Measurements from ENCODE around the gene SOX10.
"Not testable (repeated sequence)": the region's sequence is repeated elsewhere in the genome, so short reads cannot be mapped to it uniquely, and the experiment has no call there.

The SOX10 gene

DNA sequence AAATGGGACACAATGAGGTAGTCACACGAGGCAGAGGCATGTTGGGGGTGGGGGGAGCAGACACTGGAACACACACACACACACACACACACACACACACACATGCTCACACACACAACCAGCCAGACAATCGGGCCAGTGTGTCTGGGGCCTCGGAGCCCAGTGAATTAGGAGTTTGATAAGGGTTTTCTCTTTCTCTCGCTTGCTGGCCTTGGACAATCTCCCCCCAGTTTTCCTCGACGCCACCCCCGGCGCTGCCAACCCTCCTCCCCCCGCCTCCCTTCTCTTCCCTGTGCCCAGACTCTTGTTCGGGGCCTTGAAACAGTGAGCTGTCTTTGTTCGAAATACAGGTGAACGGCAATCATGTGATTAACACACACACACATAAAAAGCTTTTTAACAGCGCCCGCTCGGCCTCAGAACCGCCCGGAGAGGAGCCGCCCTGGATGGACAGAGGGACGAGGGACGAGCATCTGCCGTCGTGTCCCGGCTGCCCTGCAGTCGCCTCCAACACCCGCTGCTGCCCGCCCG is 1.5 kb upstream of the SOX10 start:
- DNase-seq = no peak

DNA sequence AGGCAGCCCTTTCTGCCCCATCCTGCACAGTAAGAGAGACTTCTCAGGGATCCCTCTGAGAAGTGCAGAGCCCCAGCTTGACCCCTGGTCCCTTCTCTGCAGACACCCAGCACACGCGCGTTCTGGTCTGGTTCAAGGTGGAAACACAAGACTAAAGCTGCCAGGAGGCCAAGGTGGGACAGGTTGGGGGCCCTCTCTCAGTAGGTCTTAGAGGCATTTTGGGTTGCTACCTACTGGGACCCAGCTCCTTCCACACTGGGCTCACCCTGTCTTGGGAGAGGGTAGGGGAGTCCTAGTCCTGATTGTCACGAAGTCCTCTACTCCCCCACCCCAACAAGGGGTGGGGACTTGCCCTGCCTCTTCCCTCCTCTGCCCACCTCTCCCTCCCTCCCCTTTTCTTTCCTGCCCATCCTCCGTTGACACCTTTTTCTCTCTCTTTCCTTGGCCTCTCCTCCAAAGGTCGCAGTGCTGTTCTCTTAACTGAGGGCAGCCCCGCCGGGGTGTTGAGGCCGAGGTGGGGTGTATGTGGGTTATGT is 763 bp upstream of the SOX10 start:
- no peak for DNase-seq

DNA sequence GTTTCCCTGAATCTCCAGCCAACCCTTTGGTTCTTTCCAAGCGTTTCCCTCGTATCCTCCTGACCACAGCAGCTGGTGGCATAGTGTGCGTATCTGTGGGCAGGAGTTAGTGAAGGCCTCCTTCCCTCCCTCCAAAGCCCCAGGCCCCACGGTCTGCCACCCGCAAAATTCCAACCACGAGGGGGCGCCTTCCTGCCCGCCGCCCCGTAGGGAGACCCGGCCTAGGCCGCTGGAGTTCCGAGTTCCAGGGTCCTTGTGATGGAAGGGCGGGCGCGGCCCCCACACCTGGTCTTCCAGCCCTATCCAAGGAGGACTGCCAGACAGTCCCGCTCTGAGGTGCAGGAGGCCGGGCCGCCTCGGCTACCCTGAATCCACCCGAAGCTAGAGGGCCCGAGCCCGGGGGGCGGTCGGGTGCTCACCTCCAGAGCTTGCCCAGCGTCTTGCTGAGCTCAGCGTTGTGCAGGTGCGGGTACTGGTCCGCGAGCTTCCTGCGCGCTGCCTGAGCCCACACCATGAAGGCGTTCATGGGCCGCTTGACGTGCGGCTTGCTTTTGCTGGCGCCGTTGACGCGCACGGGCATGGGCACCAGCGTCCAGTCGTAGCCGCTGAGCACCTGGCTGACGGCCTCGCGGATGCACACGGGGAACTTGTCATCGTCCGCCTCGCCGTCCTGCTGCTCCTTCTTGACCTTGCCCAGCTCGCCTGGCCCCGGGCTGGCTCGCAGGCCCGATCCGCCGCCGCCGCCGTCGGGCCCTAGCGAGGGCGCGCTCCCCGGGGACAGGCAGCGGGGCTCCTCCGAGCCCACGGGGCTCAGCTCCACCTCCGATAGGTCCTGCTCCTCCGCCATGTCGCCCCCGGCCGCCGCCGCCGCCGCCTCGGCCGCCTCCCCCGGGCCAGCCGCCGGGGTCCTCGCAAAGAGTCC is 1.2 kb downstream of the SOX10 start:
- no peak for DNase-seq

GRCh38 chr22:37982151-37982785 is 2.1 kb downstream of the SOX10 start:
- no peak for DNase-seq

DNA sequence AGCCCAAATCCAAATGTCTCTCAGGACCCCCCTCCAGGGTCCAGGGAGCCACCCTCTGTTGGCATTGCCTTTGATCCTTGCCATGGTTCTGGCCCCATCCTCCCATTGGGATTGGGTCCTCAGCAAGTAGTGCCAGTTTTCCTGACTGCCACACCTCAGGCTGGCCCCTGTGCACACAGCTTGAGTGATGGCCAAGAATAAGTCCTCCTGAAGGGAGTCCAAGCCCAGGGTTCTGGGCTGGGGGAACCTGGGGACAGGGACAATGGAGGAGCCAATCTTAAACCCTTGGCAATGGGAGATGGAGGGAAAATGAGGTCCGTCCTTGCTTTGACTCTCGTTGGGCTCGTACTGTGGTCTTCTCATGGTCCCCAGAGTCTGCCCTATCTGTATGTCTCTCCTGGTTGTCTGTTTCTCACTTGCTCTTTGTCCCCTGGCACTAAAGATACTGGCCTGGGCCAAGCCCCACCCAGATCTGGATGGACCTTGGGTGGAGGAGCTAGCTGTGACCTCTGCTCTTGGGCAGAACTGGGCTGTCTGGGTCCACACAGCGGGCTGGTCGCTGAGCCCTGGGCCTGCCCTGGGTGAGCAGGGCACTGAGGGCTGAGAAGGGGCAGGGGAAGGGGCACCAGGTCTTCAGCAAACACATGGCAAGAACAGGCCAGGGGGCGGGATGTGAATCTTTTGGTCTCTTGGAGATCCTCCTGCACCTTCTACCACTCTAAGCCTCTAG is 2.9 kb downstream of the SOX10 start:
- no peak for DNase-seq

- DNase-seq = no peak
These were observed 4.6 kb downstream of the SOX10 start for GRCh38 chr22:37979782-37980181.

- DNase-seq = no peak
These were observed 7.8 kb downstream of the SOX10 start for GRCh38 chr22:37976547-37976946.

- not testable (repeated sequence) for DNase-seq
These were observed 8.3 kb downstream of the SOX10 start for GRCh38 chr22:37976022-37976421.

GRCh38 chr22:37975153-37975552 is 9.2 kb downstream of the SOX10 start:
- no peak for DNase-seq

DNA sequence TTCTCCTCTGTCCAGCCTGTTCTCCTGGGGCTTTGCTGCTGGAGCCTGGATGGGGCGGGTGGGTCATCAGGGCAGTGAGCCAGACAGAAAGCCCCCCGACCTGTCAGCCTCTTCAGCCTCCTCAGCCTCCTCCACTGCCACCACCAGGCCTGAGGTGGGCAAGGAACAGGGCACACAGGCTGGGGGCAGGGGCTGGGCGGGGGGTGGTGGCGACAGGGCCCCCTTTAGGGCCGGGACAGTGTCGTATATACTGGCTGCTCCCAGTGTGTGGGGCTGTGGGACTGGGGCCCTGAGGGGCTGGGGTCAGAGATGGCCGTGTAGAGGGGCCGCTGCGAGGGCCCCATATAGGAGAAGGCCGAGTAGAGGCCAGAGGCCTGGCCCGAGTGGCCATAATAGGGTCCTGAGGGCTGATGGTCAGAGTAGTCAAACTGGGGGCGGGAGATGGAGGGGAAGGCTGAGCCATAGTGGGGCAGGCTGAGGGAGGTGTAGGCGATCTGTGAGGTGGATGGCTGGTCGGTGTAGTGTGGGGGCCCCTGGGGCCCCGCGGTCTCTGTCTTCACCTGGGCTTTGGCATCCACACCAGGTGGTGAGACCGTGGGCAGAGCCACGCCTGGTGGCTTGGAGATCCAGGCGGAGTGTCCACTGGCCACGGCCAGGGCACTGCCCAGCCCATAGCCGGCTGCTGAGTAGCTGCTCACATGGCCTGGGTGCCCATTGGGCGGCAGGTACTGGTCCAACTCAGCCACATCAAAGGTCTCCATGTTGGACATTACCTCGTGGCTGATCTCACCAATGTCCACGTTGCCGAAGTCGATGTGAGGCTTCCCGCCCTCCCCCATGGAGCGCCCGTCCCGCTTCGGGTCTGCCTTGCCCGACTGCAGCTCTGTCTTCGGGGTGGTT is 10.8 kb downstream of the SOX10 start:
- no peak for DNase-seq

GRCh38 chr22:37972527-37972926 is 11.8 kb downstream of the SOX10 start:
- no peak for DNase-seq

GRCh38 chr22:37971475-37972434 is 12.6 kb downstream of the SOX10 start:
- no peak for DNase-seq

DNA sequence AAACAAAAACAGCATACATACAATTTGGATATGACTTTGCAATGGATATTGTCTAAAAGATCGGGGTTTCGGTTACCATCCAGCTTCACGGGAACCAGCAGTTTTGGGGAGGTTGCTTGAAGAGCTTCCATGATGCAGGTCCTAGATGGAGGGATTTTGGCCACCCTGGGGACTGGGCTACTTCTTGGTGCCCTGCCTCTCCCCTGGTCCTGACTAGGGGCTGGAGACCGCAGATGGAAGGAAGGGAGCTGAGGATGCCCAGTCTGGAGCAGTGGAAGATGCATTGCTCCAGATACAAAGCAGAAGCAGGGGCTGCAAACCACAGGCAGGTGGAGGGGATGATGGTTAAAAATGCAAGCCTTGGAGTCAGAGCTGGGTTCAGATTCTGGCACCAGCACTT is 13.5 kb downstream of the SOX10 start:
- no peak for DNase-seq

DNA sequence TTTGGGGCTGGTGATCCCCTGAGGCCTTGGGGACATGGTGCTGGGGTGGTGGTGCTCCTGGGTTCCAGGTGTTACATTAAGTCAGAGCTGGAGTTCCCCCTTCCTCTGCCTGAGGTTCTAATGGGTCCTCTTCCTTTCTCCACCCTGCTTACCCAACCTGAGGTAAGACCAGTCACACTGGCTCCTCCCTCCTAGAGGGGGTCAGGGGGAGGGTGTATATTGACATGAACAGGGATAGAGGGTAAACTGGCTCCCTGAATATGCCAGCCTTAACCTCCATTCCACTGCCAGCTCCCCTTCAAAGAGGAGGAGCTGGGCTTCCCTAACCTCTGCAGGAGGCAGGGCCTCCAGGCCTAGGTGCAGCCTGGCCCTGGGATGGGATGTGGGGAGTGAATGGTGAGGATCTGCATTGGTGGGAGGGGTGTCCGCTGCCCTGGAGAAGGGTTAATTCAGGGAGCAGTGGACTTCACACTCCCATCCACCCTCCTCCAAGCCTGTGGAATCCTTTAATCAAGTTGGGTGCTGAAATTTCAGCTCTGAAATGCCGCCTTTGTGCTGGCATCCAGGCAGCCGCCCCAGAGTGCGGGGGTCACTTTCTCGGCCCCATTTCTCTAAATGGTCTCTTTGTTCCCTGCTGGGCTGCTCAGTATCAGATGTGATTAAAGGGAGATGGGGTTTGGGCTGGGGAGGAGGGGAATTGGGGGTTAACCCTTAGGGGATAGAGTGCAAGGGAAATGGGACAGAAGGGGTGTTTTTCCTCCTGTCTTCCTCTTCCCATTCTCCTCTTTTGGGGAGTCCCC is 15.7 kb downstream of the SOX10 start:
- no peak for DNase-seq

DNA sequence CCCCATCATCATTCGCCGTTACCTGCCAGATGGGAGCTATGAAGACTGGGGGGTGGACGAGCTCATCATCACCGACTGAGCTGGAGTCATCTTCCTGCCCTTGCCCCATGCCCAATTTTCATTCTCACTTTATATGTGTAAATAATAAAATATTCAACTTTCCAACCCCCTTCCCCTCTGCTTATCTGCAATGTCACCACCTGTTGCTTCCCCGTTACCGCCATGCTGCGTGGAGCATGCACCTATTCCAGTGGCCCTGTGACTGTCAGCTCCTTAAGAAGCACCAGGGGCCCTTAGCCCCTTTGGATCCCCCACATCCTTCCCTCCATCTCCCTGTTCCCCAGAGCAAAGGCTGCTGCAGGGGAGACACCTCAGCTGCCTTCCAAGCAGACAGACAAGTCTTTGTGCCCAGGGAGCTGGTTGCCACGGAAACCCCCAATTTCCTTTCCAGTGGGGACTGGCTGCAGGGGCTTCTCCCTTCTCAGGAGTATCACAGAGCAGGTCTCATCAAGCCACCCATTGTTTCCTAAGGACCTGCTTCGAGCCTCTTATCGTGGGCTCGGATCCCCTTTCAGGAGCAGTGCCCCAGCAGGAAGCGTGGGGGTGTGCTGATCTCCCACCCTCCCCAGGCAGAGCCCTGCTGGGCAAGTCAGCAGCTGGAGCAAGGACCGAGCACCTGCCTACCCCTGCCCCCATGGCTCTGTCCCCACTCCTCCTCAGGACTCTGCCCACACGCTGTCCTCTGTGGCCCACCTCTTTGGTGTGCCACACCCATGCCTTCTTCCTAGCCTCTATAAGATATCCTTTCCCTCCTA is 16.5 kb downstream of the SOX10 start:
- DNase-seq = no peak

GRCh38 chr22:37967147-37967546 is 17.2 kb downstream of the SOX10 start:
- no peak for DNase-seq

GRCh38 chr22:37965940-37966664 is 18.3 kb downstream of the SOX10 start:
- DNase-seq = no peak

DNA sequence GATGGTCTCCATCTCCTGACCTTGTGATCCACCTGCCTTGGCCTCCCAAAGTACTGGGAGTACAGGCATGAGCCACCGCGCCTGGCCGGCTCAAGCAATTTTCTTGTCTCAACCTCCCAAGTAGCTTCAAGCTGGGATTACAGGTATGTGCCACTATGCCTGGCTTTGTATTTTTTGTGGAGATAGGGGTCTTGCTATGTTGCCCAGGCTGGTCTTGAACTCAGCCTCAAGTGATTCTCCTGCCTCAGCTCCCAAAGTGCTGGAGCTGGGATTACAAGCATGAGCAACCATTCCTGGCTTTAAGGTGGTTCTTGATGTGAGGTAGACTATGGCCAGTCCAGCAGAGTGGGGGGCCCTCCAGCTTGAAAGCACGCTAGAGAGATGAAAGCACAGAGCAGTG is 23.3 kb downstream of the SOX10 start:
- DNase-seq = no peak
